Tibial artery (tissue), 4 donors: ENCODE results near the gene CCBE1.

Experiments
- DNase-seq, 2 donors: peaks; one replicate each; pipeline ENCODE4 v3.0.0-alpha.2; 2019
- H3K27ac ChIP-seq, 2 donors: fragments of 200-600 bp; sonication (generic) in 1 of 2; 1 replicate in 1 of 2; 2 replicates in 1 of 2; pipeline ENCODE4 v1.5.1; 2018 to 2019; ENCODE audit warnings: mild to moderate bottlenecking in 1 of 2
- H3K27me3 ChIP-seq, 2 donors: fragments of 200-600 bp; sonication (generic) in 1 of 2; one replicate each; pipeline versions ENCODE4 v1.5.1 to v1.6.0; 2016 to 2019
- H3K36me3 ChIP-seq, 3 donors: fragments of 200-600 bp; sonication (generic) in 2 of 3; one replicate each; pipeline ENCODE4 v1.5.1; 2016 to 2019; ENCODE audit warnings: mild to moderate bottlenecking in 2 of 3
- H3K4me1 ChIP-seq, 4 donors: fragments of 200-600 bp; sonication (generic) in 2 of 4; 1 replicate in 3 of 4; 2 replicates in 1 of 4; pipeline ENCODE4 v1.5.1; 2016 to 2019
- H3K4me3 ChIP-seq, 2 donors: fragments of 200-600 bp; sonication (generic) in 1 of 2; 1 replicate in 1 of 2; 2 replicates in 1 of 2; pipeline ENCODE4 v1.5.1; 2018 to 2019; ENCODE audit warnings: mild to moderate bottlenecking in 2 of 2
- H3K9me3 ChIP-seq, 3 donors: fragments of 200-600 bp; sonication (generic) in 1 of 3; one replicate each; pipeline ENCODE4 v1.5.1; 2016 to 2019
- CTCF ChIP-seq, 2 experiments: fragments of 200-600 bp in 1 of 2; fragments of 450-650 bp in 1 of 2; IDR thresholded peaks; one replicate each; pipeline ENCODE4 v1.5.1; 2017 to 2019; ENCODE audit warnings: antibody characterized with exemption in 2 of 2, mild to moderate bottlenecking in 1 of 2, moderate library complexity in 1 of 2
- intact Hi-C: fragments of 100-400 bp; cut with DNase I; formaldehyde crosslinking; loops from one replicate; pipeline ENCODE4 v1.15.0; 2023; ENCODE audit warnings: low total_unique reads

Gene CCBE1

DNA sequence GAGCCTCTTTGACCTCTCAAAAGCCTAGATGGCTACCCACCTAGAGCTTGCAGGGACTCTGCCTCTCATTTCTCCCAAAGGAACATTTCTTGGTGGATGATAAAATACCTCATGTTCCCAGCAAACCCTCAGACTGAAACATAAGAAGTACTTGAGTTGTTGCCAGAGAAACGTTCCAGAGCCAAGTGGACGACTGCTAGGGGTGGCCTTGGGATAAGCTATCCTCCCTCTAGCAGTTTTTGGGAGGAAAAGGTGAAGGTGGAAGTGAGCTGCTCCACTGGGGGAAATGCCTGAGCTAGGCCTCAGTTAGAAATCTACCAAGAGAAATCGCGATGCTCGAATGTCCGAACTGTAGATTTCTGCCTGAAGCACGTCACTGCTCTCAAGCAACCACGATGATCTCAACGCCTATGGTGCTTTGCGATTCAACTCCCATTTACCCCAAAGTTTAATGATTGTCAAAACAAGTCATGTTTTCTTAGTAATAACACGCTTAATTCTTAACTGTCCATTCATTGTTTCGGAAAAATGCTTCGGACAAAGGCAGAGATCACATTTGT lies 91.5 kb downstream of the CCBE1 start:
- Histone ChIP-seq H3K9me3 (no peaks in the 10 kb centered on the region), H3K4me3 (no peak overlapping the region), H3K27ac (no peak overlapping the region), H3K4me1 (no peaks in the 10 kb centered on the region), H3K27me3 (no peaks in the 10 kb centered on the region), H3K36me3 (no peaks in the 10 kb centered on the region)
- DNase-seq: no peak
- intact Hi-C loops: no loop called here
- TF ChIP-seq CTCF (IDR thresholded peaks at IDR 0.05): no peak

DNA sequence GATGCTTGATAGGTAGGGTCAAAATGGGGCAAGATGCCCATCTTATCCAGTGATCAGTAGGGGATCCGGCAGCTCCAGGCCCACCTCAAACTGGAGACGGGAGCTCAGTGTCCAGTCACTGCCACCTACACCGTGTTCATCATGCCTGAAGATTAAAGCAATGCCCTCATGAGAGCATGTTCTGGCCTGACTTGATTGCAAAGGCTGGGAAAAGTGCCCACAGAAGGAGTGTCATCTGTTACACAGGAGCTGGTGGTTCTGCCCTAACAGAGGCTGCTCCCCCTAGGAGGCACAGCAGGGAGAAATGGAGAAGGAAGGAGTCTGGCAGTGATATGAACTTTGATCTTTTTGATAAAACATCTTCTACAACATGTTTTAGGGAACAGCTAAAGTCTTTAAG lies 92.3 kb downstream of the CCBE1 start:
- intact Hi-C loops: no loop called here
- Histone ChIP-seq H3K27me3 (no peaks in the 10 kb centered on the region), H3K4me3 (no peak overlapping the region), H3K4me1 (no peaks in the 10 kb centered on the region), H3K9me3 (no peaks in the 10 kb centered on the region), H3K27ac (no peak overlapping the region), H3K36me3 (no peaks in the 10 kb centered on the region)
- TF ChIP-seq CTCF (IDR thresholded peaks at IDR 0.05): no peak
- no peak for DNase-seq

DNA sequence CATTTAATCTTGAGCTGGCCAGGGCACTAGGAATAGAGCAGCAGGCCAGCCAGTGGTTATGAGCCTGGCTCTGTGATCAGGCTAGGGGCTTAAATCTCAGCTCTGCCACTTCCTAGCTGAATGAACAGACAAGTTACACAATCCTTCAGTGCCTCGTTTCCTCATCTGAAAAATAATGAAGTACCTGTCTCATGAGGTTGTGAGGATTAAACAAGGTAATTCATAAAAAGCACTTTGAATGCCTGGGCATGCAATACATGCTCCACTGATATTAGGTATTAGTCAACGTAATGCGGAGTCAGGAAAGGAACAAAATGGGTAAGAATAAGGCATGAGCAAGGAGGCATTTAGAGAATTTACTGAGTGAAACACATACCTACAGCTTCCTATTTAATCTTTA lies 100.2 kb downstream of the CCBE1 start:
- Histone ChIP-seq H3K27me3 (peaks cover 0 to 4% of the 10 kb centered on the region in 2 donors), H3K36me3 (no peaks in the 10 kb centered on the region), H3K27ac (no peak overlapping the region), H3K4me3 (no peak overlapping the region), H3K4me1 (peaks cover 0 to 9% (median 0%) of the 10 kb centered on the region in 4 donors), H3K9me3 (no peaks in the 10 kb centered on the region)
- no peak for DNase-seq
- intact Hi-C loops: no loop called here
- no peak for TF ChIP-seq CTCF (IDR thresholded peaks at IDR 0.05)

- DNase-seq: no peak
- H3K4me1 ChIP-seq: peaks cover 0 to 9% (median 0%) of the 10 kb centered on the region in 4 donors
- TF ChIP-seq CTCF (IDR thresholded peaks at IDR 0.05): no peak
- intact Hi-C loops: no loop called here
- no peak overlapping the region for H3K27ac ChIP-seq
- no peak overlapping the region for H3K4me3 ChIP-seq
- H3K9me3 ChIP-seq: no peaks in the 10 kb centered on the region
- H3K27me3 ChIP-seq: no peaks in the 10 kb centered on the region
- H3K36me3 ChIP-seq: no peaks in the 10 kb centered on the region
Measured at GRCh38 chr18:59593291-59593717, 103.9 kb downstream of the CCBE1 start.

GRCh38 chr18:59592624-59593023 lies 104.6 kb downstream of the CCBE1 start:
- peaks cover 0 to 9% (median 0%) of the 10 kb centered on the region in 4 donors for H3K4me1 ChIP-seq
- TF ChIP-seq CTCF (IDR thresholded peaks at IDR 0.05): no peak

DNA sequence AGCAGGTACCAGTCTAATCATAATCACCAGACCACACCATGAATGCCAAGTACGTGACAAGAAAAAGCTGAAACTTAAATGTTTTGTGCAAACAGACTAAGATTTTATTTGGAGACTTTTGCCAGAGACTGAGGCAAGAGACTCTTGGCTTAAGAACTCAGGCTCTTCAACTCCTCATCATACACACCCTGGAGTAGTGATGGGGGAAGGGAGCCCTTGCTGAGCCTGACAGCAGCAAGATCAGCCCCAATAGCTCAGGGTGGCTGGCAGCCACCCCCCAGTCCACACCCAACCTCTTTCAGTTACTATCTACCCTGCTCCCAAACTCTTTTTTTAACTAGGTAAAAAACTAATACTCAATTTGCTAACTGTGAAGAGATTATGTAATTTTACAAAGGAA lies 114.8 kb downstream of the CCBE1 start:
- Histone ChIP-seq H3K36me3 (no peaks in the 10 kb centered on the region), H3K4me3 (no peak overlapping the region), H3K27ac (no peak overlapping the region), H3K9me3 (no peaks in the 10 kb centered on the region), H3K4me1 (no peaks in the 10 kb centered on the region), H3K27me3 (peaks cover 0 to 6% of the 10 kb centered on the region in 2 donors)
- DNase-seq: no peak
- intact Hi-C loops: no loop called here
- no peak for TF ChIP-seq CTCF (IDR thresholded peaks at IDR 0.05)

More at GRCh38 chr18:59592624-59593023, 104.6 kb downstream of the CCBE1 start:
- no peak overlapping the region for H3K4me3 ChIP-seq
- H3K27ac ChIP-seq: no peak overlapping the region
- no peaks in the 10 kb centered on the region for H3K36me3 ChIP-seq
- H3K9me3 ChIP-seq: no peaks in the 10 kb centered on the region
- intact Hi-C loops: no loop called here
- DNase-seq: no peak
- no peaks in the 10 kb centered on the region for H3K27me3 ChIP-seq
